CD4-positive, alpha-beta T cell treated with Interleukin-6 for 4 hours (primary cell): ENCODE results near the gene GIPC1.

ENCODE experiments used
- DNase-seq: peaks from one replicate; pipeline ENCODE4 v3.0.0-alpha.2; 2020; ENCODE audit warnings: mixed read lengths

The GIPC1 gene

GRCh38 chr19:14487370-14488125, 8.4 kb downstream of the GIPC1 start:
- DNase-seq, result no peak

- no peak for DNase-seq
Measured at GRCh38 chr19:14482172-14482941, 13.6 kb downstream of the GIPC1 start.

DNA sequence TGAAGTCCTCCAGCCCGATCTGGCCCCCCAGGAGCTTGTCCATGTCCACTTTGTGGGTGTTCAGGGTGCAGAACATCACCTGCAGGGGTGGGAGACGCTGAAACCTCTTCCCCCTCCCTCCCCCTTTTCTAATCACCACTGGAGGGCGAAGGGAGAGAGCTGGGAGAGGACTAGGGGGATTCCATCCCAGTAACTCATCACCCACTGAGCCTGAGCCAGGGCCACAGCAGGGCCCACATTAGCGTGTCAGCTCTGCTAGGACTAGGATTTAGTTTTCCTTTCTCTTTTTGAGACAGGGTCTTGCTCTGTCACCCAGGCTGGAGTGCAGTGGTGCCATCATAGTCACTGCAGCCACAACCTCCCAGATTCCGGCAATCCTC, 15.2 kb downstream of the GIPC1 start:
- no peak for DNase-seq

DNA sequence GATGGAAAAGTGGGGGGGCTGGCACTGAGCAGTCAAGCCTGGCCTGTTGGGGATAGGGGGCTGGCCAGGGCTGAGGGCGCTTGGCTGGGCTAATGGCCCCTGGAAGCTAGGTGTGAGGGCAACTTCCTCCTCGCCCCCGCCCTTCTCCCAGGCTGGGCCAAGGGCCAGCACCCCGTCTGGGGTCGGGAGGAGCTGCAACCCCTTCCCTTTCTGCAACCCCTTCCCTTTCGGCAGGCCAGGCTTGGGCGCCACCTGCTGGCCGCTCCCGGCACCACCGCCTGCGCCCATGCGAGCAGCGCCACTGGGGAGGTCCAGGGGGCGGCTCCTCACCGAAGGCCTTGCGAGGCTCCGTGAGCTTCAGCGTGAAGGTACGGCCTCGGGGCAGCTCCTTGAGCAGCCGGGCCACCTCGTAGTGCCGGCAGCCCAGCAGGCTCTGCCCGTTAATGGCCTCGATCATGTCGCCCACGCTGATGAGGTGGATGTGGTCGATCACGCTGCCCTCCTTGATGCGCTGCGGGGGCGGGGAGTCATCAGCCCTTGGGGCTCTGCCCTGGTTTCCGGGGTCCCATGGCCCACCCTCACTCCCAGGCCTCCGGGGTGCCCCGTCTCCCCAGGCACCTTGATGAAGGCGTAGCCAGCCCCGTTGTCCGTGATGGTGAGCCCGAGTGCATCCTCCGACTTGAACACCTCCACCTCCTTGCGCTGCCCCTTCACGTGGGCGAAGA, 15.8 kb downstream of the GIPC1 start:
- DNase-seq, result peak; percentile 69

DNA sequence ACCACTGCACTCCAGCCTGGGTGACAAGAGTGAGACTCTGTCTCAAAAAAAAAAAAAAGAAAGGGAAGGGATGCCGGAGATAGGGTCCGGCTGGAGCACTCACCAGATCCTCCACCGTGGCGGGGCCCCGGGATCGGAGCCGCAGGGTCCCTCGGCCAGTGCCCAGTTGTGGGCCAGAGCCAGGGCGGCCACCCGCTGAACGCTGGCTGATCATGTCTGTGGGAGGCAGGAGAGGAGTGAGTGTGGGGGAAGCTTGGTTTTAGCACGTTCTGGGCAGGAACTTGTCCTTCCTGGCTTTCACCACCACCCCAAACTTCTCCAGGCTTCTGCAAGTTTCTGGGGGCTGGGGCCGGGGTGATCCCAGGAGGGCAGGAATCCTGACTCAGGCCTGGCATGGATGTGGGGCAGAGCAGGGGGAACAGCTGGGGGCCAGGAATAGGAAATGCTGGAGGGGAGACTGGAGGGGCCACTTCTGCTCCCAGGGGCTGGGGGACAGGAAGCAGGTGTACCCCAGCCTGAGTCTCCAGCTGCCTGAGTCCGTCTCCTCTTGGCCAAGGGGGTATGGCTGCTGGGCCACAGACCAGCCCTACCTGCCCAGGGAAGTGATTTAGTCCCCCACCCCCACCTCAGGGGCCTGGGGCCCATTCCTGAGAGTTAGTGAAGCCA, 16.5 kb downstream of the GIPC1 start:
- DNase-seq, result no peak

DNA sequence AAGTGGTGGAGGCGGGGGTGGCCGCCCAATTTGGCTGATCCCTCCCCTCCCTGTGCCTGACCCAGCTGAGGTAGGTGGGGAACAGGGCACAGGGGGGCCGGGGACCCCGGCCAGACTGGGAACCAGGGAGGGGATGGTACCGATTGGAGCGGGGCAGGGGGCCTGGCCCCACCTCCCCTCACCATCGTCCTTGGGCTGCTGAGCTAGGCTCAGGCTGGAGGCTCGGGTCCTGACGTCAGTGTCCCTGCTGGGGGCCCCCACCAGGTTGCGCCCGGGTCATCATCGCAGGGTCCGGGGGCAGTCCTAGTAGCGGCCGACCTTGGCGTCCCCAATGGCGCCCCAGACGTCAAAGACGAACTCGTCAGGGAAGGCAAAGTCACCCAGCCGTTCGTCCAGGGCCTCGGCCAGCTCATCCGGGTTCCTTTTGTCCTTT, 17.8 kb downstream of the GIPC1 start:
- DNase-seq, result no peak

DNA sequence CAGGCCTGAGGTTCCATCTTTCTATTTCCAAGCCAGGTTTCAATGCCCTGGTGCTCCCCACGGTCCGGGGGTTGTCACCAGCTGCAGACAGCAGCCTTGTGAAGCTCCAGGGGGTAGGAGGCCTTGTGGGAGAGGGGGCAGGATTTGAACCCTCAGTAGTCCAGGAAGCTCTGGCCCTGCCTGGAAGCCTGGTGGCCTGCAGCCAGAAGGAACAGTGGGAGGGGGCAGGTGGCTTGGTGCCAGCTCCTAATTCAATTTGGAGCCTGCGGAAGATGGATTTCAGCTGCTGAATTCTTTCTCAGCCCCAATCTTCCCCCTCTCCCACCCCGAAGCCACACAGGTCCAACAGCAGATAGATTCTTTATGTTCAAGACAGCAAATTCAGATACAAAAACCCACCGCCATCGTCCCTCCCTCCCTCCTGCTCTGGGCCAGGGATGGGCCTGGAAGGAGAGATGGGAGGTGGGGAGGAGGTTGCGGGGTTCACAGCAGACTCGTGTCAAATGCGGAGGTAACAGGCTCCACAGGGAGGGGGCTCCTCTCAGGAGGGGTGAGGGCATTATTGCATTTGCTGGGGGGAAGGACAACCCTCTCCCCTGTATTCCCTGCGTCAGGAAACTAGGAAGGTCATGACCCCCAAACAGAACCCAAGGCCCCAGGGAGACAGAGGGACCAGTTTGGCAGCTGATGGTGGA, 18.4 kb downstream of the GIPC1 start:
- DNase-seq, result no peak

DNA sequence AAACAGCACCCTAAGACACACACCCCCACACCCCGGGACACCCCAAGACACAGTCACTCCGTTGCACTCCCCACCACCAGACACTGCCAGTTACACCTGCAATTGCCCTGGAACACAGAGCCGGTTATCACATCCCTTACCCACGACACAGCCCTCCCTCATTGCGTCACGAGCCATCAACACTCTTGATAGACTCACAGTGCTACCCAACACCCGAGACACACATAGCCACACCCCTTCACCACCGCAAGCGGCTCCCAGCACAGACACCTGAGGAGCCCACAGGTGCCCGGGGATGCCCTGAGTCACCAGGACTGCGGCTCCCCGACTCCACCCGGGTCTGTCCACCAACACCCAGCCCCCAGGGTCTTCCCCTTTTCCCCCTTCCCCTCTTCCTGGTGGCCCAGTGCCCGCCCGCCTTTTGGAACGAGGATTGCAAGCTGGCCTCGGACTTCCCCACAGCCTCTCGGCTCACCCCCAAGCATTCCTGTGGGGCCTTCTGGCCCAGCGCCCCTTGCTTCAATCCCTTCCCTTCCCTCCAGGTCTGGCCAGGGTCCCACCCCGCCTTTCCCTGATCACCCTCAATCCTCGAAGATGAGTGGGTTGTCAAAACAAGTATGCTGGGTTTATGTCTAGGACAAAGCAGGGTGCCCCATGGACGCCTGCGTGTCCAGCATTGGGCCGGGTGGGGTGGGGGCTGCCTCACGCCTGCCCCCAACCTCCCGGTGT, 19.1 kb downstream of the GIPC1 start:
- peak; percentile 20 for DNase-seq

GRCh38 chr19:14476327-14476672, 19.6 kb downstream of the GIPC1 start:
- DNase-seq, result no peak

DNA sequence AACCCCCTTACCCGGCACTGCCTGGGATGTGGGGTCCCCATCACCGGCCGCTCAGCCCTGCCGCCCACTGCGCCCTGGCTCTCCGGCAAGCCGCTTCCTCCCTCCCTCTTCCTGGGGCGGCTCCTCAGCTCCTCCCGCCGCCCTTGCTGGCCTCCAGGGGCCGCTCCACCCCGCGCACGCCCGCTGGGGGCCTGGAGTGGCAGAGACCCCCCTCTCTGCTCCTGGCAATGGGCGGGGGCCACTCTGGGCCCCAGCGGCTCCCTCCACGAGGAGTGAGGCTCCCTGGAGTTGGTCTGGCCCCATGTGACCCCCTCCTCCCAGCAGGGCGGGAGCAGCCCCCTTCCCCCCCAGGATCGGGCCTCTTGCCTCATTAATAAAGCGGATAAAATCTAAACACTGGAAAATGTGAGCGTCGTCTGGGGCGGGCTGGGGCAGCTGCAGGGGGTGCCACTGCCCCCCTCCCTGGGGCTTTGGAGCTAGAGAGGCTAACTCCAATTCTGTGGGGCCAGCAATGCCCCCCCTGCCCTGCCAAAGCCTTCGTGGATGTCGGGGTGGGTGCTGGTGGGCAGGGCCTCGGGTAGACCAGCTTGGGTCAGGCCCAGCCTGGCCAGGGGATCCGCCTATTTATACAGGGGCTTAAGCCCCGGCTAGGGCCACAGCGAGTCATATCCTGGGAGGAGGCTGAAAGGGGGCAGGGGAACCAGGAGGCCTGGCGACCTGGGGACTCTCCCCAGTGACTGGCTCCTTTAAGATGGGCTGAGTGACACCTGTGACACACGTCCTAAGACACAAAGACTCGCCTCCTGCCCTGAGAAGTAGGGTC, 20.5 kb downstream of the GIPC1 start, which contains the start of gene PTGER1:
Gene PTGER1 (minus strand): TSS at position 104 of the 823 bp plus-strand sequence. CDS start 1,034 bp downstream, outside the sequence.
- DNase-seq, result peak; percentile 37

- DNase-seq, result no peak
Measured at GRCh38 chr19:14474827-14475226, 21.1 kb downstream of the GIPC1 start.

GRCh38 chr19:14473978-14474578, 21.8 kb downstream of the GIPC1 start:
- no peak for DNase-seq

DNA sequence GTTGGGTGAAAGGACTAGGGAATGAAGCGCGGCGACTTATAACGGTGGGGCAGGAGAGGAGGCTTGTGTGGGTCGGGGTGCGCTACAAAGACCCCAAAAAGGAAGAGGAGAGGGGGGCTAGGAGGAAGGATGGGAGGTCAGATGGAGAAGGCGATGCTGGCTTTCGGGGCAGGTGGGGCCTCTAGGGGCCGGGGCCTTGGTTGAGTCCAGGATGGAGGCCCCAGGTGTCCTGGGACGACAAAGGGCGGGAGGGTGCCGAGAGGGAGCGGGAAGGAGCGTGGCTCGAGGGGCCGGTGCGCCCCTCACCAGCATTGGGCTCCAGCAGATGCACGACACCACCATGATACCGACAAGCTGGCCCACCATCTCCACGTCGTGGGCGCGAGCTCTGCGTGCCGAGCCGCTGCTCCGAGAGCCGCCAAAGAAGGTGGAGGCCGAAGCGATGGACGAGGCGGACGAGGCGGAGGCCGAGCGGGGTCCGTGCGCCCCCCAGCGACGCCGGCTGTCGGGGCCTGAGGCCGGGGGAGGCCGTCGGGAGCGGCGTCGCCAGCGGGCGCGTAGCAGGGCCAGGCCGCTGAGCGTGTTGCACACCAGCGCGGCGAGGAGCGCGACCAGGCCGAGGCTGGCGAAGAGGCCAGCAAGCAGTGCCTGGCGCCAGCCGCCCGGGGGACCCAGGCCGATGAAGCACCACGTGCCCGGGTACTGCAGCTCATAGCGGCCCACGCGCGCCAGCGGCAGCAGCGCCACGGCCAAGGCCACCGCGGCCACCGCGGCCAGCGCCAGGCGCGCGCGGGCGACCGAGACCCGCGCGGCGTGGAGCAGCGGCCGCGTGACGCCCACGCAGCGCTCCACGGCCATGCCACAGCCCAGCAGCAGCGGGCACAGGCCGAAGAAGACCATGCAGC, 22.6 kb downstream of the GIPC1 start:
- DNase-seq, result no peak

- DNase-seq, result peak; percentile 85
Measured at GRCh38 chr19:14472202-14472938, 23.6 kb downstream of the GIPC1 start.

DNA sequence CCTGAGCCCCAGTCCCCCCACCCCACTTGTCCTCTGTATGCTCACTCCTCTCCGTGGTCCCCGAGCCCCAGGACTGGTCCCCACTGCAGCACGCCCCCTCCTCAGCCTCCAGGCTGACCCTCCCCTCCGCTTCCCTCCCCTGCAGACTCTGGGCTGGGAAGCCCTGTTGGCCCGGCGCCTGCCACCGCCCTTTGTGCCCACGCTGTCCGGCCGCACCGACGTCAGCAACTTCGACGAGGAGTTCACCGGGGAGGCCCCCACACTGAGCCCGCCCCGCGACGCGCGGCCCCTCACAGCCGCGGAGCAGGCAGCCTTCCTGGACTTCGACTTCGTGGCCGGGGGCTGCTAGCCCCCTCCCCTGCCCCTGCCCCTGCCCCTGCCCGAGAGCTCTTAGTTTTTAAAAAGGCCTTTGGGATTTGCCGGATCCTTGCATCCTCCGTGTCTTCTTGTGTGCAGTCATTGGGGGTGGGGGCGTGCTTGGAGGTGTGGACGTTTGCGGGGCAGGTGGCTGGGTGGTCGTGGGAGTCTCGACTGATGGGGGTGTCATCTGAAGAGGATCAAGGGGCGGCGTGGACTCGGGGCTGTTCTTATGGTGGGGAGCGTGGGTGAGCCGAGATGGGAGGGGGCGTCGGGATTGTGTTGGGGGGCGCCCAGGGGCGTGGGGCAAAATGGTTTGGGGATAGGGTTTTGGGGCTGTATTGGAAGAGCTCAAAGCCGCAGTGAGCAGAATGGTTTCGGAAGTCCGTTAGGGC, 24.3 kb downstream of the GIPC1 start:
- no peak for DNase-seq

DNA sequence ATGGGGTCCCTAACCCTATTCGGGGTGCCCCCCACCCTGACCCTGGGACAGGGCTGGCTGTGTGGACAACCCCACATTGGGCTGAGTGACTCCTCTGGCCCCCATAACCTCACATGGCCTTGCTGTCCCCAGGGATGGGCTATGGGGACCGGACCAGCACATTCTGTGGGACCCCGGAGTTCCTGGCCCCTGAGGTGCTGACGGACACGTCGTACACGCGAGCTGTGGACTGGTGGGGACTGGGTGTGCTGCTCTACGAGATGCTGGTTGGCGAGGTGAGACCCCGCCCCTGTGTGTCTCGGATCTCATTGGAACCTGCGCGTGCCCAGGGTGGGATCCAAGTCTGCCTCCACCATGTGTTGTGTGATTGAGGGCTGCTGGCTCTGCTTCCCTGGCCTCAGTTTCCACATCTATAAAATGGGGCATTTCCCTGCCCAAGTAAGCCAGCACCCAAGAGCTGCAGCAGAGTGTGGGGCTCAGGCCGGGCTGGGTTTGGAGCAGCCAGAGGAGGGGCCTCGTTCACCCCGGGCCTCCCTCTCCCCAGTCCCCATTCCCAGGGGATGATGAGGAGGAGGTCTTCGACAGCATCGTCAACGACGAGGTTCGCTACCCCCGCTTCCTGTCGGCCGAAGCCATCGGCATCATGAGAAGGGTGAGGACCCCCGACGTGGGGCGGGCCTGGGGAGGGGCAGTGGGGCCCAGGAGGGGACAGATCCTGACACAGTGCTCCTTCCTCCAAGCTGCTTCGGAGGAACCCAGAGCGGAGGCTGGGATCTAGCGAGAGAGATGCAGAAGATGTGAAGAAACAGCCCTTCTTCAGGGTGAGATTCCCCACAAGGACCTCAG, 25.7 kb downstream of the GIPC1 start:
- DNase-seq, result no peak

DNA sequence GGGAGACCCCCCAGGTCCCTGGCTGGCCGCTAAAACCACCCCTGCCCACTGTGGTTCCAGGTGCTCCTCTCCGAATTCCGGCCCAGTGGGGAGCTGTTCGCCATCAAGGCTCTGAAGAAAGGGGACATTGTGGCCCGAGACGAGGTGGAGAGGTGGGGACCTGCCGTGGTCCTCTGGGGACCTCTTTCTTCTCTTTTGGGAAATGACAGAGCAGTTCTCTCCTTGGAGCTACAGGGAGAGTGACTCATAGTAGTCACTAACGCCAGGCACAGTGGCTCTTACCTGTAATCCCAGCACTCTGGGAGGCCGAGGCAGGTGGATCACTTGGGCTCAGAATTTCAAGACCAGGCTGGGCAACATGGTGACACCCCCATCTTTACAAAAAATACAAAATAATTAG, 28.1 kb downstream of the GIPC1 start:
- DNase-seq, result no peak
